GM19468 (cell line): ENCODE data around the gene PRDX3.

Experiments
- ATAC-seq: cut with Tn5 transposase; IDR thresholded peaks from one replicate; pipeline ENCODE4 v1.9.1; 2021; ENCODE audit warnings: mild to moderate bottlenecking, moderate library complexity, moderate number of reproducible peaks; ENCODE audit not compliant: unreplicated experiment; ENCODE audit errors: extremely low read depth

The PRDX3 gene

GRCh38 chr10:119178372-119179119, at the start of gene PRDX3:
Gene PRDX3, minus strand, starts transcription at chr10:119178812. Its CDS starts 22 bp downstream, at chr10:119178790.
- peak; percentile 61 for ATAC-seq

GRCh38 chr10:119227825-119228224, 49.2 kb upstream of the PRDX3 start:
- no peak for ATAC-seq

DNA sequence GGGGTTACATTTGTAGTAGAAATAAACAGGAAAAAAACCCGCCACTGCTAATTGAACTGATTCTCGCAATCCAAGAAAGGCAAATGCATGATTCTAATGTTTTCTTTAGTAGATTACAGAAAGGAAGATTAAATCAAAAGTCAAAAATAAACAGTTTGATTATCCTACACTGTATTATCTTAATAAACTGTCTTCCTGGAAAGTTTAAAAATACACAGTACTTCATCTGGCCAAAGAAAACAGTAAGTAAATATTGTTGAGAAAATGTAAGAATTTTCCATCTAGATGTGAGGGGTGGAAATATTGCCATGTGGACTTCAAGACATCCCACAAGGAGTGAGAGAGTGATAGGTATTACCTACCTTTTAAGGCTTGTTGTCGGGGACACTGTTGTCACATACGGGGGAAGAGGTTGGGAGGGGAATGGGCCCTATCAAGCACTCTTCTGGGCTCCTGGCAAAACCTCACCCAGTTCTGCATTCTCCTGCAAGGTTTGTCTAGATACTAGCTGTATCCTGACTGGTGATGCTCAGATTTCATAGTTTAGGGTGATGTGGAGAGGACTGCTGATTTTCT, 46.6 kb upstream of the PRDX3 start:
- no peak for ATAC-seq

DNA sequence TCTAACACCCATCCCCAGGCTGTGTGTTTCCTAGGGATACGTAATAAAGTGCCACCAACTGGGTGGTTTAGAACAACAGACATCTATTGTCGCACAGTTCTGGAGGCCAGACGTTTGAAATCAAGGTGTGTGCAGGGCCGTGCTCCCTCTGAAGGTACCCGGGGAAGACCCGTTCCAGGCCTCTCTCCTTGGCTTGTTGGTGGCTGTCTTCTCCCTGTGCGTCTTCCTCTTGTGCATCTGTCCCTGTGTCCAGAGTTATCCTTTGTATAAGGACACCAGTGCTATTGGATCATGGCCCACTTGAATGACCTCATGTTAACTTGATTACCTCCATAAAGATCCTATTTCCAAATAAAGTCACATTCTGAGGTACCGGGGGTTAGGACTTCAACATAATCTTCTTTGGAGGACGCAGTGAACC, 44.4 kb upstream of the PRDX3 start:
- no peak for ATAC-seq

DNA sequence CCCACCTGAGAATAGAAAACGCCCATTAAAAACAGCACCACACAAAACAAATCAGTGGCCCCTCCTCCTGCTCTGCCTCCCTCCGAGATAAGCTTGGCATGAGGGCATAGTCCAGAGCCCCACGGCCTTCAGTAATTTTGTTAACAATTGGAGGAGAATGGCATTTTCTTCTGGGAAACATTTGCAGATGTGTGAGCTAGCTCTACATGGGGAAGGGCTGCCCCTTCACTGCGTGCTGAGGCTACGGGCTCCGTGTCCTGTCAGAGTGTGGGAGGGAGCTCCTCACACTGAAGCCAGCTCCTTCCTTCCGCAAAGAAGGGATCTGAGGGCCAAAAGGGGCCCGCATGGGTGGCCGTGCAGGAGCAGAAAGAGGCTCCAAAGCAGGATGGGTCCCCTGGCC, 43.9 kb upstream of the PRDX3 start:
- ATAC-seq = no peak

- ATAC-seq = no peak
Measured at GRCh38 chr10:119221666-119222065, 43.1 kb upstream of the PRDX3 start.

GRCh38 chr10:119221201-119221600, 42.6 kb upstream of the PRDX3 start:
- ATAC-seq = no peak

DNA sequence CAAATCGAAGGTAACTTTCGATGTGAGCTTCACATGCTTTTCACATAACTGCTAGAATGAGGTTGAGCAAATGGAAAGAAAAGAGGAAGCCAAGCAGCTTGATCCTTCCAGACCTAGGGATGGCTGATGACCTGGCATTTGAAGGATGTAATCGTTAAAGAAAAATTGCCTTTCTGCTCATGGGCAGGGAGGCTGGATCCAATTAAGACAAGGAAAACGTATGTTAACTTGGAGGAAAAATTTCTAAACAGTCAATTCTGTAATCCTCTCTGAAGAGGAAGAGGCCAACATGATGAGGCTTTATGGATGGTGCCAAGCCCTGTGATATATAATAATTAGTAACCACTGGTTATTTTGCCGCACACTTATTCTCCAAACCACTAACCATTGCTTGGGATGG, 41.3 kb upstream of the PRDX3 start:
- no peak for ATAC-seq

GRCh38 chr10:119217991-119218490, 39.4 kb upstream of the PRDX3 start:
- no peak for ATAC-seq

DNA sequence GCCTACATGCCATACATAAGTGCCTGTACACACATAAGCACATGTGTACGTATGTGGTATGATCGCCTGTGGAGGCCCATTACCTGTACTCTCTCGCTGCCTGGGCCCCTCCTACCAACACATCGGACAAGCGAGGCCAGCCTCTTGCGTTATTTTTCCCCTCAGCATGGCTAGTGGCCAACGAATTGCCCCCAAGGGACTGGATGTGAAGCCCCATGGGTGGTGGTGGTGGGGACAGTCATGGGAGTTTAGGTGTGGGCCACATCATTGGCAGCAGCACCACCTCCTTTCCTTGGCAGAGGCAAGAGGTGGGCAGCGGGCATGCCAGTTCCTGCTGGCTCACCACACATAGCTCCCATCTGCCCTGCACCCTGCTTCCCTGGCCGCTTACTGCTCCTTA, 38.8 kb upstream of the PRDX3 start:
- no peak for ATAC-seq

DNA sequence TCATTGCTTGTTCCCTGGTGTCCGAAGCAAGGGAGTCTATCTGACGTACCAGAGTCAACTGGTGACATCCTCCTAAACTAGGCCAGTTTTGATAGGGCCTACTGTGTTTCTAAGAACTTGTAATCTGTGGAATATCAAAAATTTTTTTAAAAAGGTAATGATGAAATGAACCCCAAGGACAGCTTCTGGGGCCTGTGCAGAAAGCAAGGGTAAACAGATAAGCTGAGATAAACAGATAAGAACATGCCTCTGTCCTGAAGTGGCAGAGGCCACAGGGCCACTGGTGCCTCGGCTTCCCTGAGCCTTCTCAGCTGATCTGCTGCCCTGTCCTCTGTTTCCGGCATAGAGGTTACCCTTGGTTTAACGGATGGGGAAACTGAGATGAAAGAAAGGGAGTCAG, 37.5 kb upstream of the PRDX3 start:
- ATAC-seq = no peak

- no peak for ATAC-seq
Measured at GRCh38 chr10:119215371-119215770, 36.8 kb upstream of the PRDX3 start.

DNA sequence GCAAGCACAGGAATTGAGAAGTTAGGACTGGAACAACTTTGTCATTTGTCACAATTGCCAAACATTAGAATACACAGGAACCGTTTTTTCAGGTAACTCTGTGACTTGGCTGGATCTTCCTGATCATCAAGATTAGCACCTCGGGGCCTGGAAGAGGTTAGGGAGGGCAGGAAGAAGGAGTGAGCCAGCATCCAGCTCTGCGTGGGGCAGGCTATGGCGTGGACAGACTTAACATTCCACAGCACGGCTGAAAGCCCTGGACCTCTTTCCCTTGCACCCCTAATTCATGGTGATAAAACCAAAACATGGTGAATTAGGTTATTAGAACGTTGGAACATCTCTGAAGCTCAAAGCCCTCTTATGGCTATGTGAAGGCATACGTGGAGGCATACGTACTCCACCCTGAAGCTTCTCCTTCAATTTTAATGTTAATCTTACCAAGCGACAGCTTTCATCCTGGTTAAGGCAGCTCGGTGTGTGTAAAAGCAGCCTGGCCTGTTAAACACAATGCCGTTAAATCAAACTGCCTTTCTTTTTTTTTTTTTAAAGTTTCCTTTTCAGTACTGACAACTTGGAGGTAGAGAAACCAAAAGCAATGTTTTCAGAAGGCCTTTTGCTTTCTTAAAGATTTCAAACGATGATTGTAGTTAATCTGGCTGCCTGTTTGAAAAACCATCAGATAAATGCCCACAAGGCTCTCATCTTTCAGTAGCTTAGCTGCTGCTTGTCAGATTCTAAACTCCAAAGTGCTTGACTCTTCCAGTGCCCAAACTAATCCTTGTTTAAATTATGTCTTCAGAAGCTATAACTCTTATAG, 33.2 kb upstream of the PRDX3 start:
- ATAC-seq = no peak

GRCh38 chr10:119211176-119211575, 32.6 kb upstream of the PRDX3 start:
- no peak for ATAC-seq

- ATAC-seq = no peak
Measured at GRCh38 chr10:119210633-119211032, 32.0 kb upstream of the PRDX3 start.

GRCh38 chr10:119209736-119210355, 31.2 kb upstream of the PRDX3 start:
- ATAC-seq = no peak

- ATAC-seq = no peak
Measured at GRCh38 chr10:119209035-119209735, 30.6 kb upstream of the PRDX3 start.

GRCh38 chr10:119208553-119208940, 29.9 kb upstream of the PRDX3 start:
- no peak for ATAC-seq

DNA sequence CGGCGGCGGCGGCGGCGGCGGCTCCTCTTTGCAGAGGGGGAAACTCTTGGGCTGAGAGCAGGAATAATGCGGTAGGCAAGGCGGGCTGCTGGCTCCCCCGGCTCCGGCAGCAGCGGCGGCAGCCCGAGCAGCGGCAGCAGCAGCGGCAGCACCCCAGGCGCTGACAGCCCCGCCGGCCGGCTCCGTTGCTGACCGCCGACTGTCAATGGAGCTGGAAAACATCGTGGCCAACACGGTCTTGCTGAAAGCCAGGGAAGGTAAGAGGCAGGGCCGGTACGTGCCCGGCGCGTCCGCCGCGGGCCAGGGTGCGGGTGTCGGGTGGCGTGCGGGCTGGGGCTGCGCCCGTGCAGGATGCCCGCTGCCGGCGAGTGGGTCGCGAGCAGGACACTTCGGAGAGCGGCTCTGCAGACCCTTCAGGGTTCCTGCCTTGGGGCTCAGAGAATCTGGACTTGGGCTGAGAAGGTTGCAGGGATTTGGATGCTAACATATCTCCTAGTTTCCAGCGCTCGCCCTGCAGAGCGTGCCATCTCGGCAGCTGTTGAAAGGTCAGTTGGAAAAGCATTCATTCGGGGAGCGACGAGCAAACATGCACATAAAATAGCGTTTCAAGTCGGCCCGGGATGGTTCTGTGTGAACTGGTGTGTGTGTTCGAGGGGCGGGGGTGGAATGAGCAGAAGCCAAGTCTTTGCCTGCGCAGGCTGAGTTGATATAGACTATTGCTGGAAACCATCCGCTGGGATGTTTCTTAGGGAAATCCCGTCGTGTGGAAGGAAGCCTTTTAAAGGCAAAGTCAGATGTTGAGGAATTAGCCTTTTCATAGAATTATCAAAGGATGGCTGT, 29.3 kb upstream of the PRDX3 start:
- ATAC-seq = no peak
